Measurements from ENCODE around the gene CDH23.

- TF ChIP-seq CTCF (IDR thresholded peaks at IDR 0.05) = no peak
- TF ChIP-seq POLR2A (IDR thresholded peaks at IDR 0.05) = no peak
Observed at GRCh38 chr10:71531485-71532446, 135.0 kb downstream of the CDH23 start.
